Measurements from ENCODE around the gene TTC12.

TTC12 gene

GRCh38 chr11:113397821-113398220, 83.4 kb downstream of the TTC12 start:
- H3K4me3 ChIP-seq (ENCODE audit: low read length) = no peak overlapping the region
- DNase-seq (ENCODE audit: low read depth) = no peak
- no peak for TF ChIP-seq CTCF (conservative IDR thresholded peaks at IDR 0.05; ENCODE audit: low read length)

- TF ChIP-seq CTCF (conservative IDR thresholded peaks at IDR 0.05; ENCODE audit: low read length) = no peak
- H3K4me3 ChIP-seq (ENCODE audit: low read length) = no peak overlapping the region
- DNase-seq (ENCODE audit: low read depth) = no peak
Observed at GRCh38 chr11:113398669-113399430, 84.5 kb downstream of the TTC12 start.

- H3K4me3 ChIP-seq (ENCODE audit: low read length) = no peak overlapping the region
- no peak for DNase-seq (ENCODE audit: low read depth)
- TF ChIP-seq CTCF (conservative IDR thresholded peaks at IDR 0.05; ENCODE audit: low read length) = no peak
Observed at GRCh38 chr11:113400631-113401230, 86.3 kb downstream of the TTC12 start.

DNA sequence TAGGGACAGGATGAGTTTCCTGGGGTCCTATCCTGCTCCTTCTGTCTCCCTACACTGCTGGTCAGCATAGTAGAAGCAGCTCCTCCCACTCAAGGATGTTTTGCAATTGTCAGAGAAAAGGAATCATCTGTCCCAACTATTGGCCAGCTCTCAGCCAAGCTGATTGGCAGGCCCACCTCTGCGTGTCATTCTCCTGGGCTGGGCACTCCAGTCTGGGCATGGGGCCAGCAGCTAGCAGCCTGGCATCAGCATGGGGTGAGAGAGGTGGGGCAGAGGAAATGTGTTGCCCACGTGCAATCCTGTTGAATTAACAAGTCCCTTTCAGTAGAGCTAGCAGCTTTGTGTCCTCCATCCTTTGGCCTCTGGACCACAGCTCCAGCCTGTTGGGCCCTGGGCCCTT, 87.3 kb downstream of the TTC12 start:
- TF ChIP-seq CTCF (conservative IDR thresholded peaks at IDR 0.05; ENCODE audit: low read length) = no peak
- DNase-seq (ENCODE audit: low read depth) = peak; percentile 8
- H3K4me3 ChIP-seq (ENCODE audit: low read length) = no peak overlapping the region

GRCh38 chr11:113404859-113405430, 90.6 kb downstream of the TTC12 start:
- no peak for TF ChIP-seq CTCF (conservative IDR thresholded peaks at IDR 0.05; ENCODE audit: low read length)

GRCh38 chr11:113405724-113406478, 91.5 kb downstream of the TTC12 start:
- no peak overlapping the region for H3K4me3 ChIP-seq (ENCODE audit: low read length)
- no peak for TF ChIP-seq CTCF (conservative IDR thresholded peaks at IDR 0.05; ENCODE audit: low read length)
- DNase-seq (ENCODE audit: low read depth) = no peak

More at GRCh38 chr11:113404859-113405430, 90.6 kb downstream of the TTC12 start:
- no peak for DNase-seq (ENCODE audit: low read depth)
- H3K4me3 ChIP-seq (ENCODE audit: low read length) = no peak overlapping the region
